T-helper 22 cell (primary cell): ENCODE results near the gene FUT1.
A peak's percentile ranks its signal among the peaks of the same experiment; 100 is the strongest.
"Not testable (repeated sequence)": the region's sequence is repeated elsewhere in the genome, so short reads cannot be mapped to it uniquely, and the experiment has no call there.

ENCODE experiments used
- DNase-seq: peaks from one replicate; pipeline ENCODE4 v3.0.0-alpha.2; 2020; ENCODE audit warnings: low read depth

FUT1 gene

GRCh38 chr19:48752496-48753365, at the start of gene FUT1:
TSS of gene FUT1 (minus strand) at chr19:48752641. CDS start at chr19:48751281, 1,360 bp downstream.
- peak; percentile 11 for DNase-seq

DNA sequence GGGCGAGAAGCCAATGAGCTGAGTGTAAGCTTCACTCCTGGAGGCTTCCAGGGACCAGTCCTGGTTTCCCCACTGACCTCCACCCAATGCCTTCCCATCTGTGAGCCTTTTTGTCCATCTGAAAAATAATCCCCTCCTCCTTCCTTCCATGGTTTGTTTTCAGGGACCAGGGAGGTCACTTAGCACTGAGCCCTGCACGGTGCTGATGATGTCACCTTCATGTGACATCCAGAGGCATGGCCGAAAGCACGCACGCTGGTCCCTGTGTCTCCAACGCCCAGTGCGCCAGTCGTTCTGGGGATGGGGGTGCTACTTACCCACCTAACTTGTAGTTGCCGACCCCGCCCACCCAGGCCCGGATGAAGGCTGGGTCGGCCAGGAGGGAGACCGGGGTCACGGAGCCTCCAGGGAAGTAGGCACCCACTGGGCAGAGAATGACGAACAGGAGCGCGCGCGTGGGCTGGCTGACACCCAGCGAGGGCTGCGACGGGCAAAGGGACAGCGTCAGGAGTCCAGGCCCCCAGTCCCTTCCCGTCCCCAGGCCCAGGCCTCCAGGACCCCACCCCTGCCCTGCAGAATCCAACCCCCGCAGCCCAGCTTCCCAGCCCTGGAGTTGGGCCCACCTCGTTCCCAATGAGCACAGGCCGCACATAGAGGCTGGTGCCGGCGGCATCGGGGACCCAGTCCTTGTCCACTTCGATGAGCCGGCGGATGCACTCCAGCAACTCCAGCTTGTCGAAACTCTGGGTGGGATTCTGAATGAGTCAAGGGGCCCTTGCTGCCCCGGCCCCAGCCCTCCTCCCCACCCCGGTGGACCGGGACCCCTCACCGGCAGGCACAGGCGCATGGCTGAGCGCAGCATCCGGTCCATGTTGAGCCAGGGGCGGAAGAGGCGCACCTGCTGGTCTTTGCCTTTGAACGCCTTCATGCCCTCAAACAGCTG, 47.2 kb upstream of the FUT1 start:
- DNase-seq: no peak

DNA sequence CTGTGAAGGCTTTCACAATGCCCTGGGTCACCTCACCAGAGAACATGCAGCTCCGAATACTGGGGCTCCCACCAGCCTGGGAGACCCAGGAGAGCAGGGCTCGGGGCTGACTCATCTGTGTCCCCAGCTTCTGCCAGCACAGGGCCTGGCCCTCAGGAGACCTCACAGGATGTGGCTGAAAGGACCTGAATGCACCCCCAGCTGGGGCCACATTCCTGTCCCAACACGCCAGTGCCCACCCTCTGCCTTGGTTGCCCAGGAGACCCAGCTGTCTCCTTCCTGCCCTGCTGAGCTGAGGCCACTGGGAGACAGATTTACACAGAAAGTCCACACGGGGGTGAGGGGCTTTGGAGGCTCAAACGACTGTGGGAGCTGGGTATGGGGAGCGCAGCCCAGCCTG, 46.5 kb upstream of the FUT1 start:
- no peak for DNase-seq

- no peak for DNase-seq
Observed at GRCh38 chr19:48797103-48797502, 44.7 kb upstream of the FUT1 start.

DNA sequence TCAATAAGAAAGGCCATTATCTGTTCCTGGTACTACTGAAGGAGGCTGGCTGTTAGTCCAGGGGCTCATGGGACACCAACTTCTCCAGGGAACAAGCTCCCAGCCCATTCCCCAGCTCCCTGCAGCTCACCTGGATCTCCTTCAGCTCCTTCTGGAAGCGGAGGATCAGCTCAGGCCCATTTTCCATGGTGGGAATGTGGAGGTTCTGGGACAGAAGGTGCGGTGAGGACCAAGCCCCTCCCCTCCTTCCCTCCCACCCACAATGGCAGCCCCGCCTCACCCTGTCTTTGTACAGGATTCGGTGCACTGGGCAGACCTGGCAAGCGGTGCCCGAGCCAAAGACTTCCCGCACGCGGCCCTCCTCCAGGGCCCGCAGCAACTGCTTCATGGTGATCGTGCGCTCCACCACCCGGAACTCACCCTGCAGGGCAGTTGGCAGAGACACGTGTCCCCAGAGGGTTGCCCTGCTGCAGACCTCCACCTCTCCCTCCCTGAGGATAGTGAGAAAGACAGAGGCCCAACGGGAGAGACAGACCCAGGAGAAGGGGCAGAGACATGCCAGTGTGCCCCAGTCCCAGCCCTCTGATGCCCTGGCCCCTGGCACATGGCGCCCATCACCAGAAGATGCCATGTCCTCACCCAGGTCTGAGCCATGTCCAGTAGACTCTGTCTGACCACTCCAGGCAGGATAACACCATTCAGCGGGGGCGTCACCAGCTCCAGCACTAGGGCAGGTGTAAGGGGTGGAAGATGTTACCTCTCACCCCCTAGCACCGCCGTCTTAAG, 44.0 kb upstream of the FUT1 start:
- DNase-seq: no peak

DNA sequence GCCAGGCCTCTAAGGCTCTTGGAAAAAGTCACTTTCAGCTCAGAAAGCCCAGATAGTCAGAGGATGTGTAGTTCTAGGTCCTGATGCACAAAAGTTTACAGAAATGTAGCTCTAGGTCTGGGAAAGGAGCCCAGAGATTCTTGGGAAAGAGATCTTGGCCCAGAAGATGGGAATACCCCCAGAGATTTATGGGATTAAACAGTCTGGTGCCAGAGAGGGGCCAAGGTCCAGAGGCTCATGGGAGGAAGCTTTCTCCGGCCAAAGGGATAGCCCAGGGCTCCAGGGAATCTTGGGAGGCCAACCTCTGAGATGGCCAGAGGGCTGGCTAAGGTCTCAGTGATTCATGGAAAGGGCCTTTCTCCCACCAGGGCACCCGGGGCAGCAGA, 43.2 kb upstream of the FUT1 start:
- DNase-seq: no peak

GRCh38 chr19:48795055-48795684, 42.7 kb upstream of the FUT1 start:
- DNase-seq: peak; percentile 77

DNA sequence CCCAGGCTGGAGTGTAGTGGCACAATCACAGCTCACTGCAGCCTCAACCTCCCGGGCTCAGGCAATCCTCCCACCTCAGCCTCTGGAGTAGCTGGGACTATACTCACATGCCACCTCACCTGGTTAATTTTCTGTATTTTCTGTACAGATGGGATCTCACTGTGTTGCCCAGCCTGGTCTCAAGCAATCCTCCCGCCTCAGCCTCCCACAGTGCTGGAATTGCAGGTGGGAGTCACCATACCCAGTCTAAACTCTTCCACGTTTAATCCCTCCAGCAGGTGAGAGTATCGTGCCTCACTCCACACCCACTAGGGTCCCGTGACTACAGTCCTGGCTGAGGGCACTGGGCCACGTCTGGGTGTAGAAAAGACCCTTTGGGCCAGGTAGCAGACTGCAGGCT, 41.9 kb upstream of the FUT1 start:
- no peak for DNase-seq

DNA sequence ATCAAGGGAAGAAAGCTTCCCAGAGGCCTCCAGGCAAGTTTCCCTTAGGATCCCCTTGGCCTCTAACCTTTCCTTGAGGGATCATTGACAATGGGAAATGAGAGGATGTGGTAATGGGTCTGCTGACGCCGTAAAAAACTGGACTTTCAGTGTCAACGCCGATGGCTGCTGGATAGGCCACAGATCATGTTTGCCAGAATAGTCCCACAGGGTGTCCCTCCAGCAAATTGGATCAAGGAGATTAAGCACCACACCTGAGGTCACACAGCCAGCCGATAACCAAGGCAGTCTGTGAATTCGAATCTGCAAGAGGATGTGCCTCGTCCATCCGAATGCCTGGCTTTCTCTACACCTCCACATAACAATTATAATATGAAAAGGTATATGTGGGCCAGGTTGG, 40.8 kb upstream of the FUT1 start:
- DNase-seq: no peak

- DNase-seq: not testable (repeated sequence)
Observed at GRCh38 chr19:48787331-48787730, 34.9 kb upstream of the FUT1 start.

DNA sequence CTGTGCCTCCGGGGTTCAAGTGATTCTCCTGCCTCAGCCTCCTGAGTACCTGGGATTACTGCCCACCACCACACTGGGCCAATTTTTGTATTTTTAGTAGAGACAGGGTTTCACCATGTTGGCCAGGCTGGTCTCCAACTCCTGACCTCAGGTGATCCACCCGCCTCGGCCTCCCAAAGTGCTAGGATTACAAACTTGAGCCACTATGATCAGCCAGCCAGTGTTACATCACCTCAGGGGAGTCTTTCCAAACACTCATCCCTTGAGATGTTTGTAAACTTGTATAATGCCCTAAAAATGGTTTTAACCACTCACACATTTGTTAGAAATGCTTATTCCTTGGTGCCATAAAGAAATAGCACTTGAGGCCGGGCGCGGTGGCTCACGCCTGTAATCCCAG, 34.0 kb upstream of the FUT1 start:
- DNase-seq: not testable (repeated sequence)

- DNase-seq: no peak
Observed at GRCh38 chr19:48784527-48784926, 32.1 kb upstream of the FUT1 start.

DNA sequence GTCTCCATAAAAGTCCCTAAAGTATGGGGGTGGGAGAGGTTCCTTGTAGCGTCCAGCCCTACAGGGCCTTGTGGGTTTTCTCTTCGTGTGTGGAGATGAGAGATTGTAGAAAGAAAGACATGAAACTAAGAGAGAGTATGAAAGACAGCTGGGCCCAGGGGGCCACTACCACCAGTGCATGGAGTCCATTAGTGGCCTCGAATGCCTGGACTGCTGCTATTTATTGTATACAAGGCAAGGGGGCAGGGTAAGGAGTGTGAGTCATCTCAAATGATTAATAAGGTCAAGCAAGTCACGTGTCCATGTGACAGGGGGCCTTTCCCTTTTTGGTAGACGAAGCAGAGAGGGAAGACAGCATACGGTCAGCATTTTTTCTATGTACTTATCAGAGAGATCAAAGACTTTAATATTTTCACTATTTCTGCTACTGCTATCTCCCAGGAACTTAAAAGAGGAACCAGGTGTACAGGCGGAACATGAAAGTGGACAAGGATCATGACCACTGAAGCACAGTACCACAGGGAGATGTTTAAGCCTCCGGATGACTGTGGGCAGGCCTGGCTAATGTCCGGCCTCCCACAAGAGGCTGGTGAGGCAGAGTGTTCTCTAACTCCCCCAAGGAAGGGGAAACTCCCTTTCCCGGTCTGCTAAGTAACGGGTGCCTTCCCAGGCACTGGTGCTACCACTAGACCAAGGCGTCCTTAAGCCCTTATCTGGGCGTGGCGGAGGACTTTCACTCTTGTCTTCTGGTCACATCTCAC, 28.4 kb upstream of the FUT1 start:
- DNase-seq: no peak

GRCh38 chr19:48779636-48780035, 27.2 kb upstream of the FUT1 start:
- no peak for DNase-seq

GRCh38 chr19:48777720-48778119, 25.3 kb upstream of the FUT1 start:
- no peak for DNase-seq

DNA sequence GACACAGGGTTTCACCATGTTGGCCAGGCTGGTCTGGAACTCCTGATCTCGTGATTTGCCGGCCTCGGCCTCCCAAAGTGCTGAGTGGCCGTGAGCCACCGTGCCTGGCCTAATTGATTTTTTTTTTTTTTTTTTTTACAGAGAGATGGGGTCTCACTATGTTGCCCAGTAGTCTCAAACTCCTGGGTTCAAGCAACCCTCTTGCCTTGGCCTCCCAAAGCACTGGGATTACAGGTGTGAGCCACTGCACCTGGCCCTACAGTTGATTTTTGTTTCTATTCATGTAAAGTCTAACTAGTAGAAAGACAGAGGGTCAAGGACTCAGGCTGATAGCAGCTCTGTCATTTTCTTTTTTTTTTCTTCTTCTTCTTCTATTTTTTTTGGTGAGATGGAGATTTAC, 24.7 kb upstream of the FUT1 start:
- no peak for DNase-seq

DNA sequence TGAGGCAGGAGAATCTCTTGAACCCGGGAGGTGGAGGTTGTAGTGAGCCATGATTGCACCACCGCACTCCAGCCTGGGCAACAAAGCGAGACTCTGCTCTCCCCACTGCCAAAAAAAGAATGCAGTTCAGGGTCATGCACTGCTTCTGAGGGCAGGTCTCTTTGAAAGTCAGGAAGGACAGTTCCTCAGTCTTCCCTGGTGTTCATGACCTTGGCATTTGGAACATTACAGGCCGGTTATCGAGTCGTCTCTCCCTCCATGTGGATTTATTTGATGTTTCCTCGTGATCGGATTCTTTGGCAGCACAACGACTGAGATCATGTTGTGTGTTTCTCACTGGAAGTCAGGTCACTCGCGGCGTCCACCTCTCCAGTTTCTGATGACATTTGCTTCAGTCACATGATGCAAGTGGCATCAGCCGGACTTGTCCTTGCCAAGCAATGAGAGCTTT, 20.1 kb upstream of the FUT1 start:
- DNase-seq: no peak

DNA sequence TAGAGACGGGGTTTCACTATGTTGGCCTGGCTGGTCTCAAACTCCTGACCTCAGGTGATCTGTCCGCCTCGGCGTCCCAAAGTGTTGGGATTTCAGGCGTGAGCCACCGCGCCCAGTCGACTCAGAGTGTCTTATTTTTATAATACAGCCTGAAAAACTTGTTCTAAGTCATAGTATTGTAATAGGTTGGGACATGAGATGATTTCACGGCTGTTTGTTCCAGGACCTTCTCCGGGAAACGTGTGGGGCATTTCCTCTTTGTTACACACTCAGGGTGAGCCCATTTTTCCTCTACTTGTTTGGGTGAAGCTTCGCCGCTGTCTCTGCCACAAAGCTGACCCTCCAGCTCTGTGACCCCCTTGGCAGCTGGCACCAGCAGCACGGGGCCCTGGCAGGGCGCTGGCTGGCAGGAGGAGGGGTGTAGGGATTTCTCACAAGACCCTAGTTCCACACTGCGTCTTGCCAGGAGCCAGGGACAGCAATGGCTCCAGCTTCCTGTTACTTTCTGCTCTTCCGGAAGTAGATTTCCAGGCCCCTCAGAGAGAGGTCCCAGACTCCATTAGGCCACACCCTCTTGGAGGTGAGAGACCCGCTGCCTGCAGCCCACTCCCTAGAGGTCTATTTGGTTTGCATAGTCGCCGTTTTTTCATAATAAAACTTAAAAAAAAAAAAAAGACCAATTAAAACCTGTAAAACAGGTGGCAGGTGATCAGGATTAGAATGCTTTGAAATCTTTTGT, 18.5 kb upstream of the FUT1 start:
- no peak for DNase-seq

GRCh38 chr19:48770266-48770665, 17.8 kb upstream of the FUT1 start:
- DNase-seq: no peak
